ENCODE data around the gene GHITM.

The GHITM gene

DNA sequence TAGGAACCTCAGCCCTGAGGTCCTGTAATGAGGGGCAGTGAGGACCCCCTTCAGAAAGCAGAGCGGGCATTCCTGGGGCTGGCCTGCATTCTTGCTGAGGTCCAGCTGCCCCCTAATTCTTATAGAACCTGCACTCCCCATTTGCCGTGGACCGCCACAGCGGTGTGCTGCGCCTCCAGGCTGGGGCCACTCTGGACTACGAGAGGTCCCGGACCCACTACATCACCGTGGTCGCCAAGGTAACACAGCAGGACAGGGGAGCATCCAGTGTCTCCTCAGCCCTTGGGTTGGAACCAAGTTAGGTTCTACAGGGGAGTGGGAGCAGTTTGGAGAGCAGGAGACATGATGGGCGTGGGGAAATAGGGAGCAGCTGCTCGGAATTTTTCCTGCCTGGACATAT is 62.4 kb downstream of the GHITM start:
- no peak for DNase-seq

DNA sequence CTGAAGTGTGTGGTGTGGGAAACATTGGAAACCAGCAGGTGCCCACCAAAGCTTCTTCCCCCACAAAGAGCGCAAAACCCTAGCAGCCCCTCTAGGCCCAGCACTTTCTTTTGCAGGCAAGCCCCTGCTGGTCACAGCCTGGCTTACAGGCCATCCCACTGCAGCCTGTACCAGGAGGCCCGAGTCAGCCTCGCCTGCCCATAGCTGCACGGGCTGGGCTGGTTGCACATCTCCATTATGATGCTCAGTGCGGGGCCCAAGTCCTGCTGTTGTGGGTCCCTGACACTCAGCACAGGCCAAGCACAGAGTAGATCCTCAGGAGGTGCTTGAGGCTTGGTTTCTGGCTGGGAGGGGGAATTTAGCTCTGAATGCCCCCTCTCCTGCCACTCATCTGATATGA is 63.0 kb downstream of the GHITM start:
- no peak for DNase-seq

All from AML-193 (cell line).